HEK293 (cell line): Measurements from ENCODE around the gene TMEM267.
A peak's percentile ranks its signal among the peaks of the same experiment; 100 is the strongest.

ENCODE experiments used
- FEZF1 ChIP-seq: fragments of 450-650 bp; formaldehyde crosslinking; IDR thresholded peaks from 2 replicates; pipeline ENCODE4 v1.5.1; 2016; ENCODE audit warnings: missing biosample characterization, missing genetic modification characterization
- GLI4 ChIP-seq: fragments of 450-650 bp; formaldehyde crosslinking; IDR thresholded peaks from 2 replicates; pipeline ENCODE4 v1.5.1; 2016; ENCODE audit warnings: missing biosample characterization, missing genetic modification characterization
- HOXD13 ChIP-seq: sonication (generic); formaldehyde crosslinking; IDR thresholded peaks from 2 replicates; pipeline ENCODE4 v1.8.0; 2022; ENCODE audit warnings: missing genetic modification reagents, borderline replicate concordance
- INSM2 ChIP-seq: fragments of 450-650 bp; formaldehyde crosslinking; IDR thresholded peaks from 2 replicates; pipeline ENCODE4 v1.5.1; 2016; ENCODE audit warnings: missing biosample characterization, missing genetic modification characterization
- KLF1 ChIP-seq: fragments of 450-650 bp; formaldehyde crosslinking; IDR thresholded peaks from 2 replicates; pipeline ENCODE4 v1.5.1; 2016; ENCODE audit warnings: missing biosample characterization, missing genetic modification characterization
- KLF9 ChIP-seq: fragments of 450-650 bp; formaldehyde crosslinking; IDR thresholded peaks from 2 replicates; pipeline ENCODE4 v1.5.1; 2016; ENCODE audit warnings: missing biosample characterization, missing genetic modification characterization, low read depth
- SCRT2 ChIP-seq: fragments of 450-650 bp; formaldehyde crosslinking; IDR thresholded peaks from 2 replicates; pipeline ENCODE4 v1.5.1; 2016; ENCODE audit warnings: missing biosample characterization, missing genetic modification characterization
- SETDB1 ChIP-seq: IDR thresholded peaks from one replicate; pipeline ENCODE4 v1.6.1; 2017; ENCODE audit warnings: mild to moderate bottlenecking, low read length, moderate library complexity, mixed read lengths; ENCODE audit not compliant: insufficient read length
- ZBTB17 ChIP-seq: fragments of 450-650 bp; formaldehyde crosslinking; IDR thresholded peaks from 2 replicates; pipeline ENCODE4 v1.5.1; 2016; ENCODE audit warnings: missing biosample characterization, missing genetic modification characterization
- ZBTB20 ChIP-seq: fragments of 450-650 bp; formaldehyde crosslinking; IDR thresholded peaks from 2 replicates; pipeline ENCODE4 v1.5.1; 2016; ENCODE audit warnings: missing biosample characterization, missing genetic modification characterization
- ZBTB8A ChIP-seq: fragments of 450-650 bp; formaldehyde crosslinking; IDR thresholded peaks from 2 replicates; pipeline ENCODE4 v1.5.1; 2016; ENCODE audit warnings: missing biosample characterization, missing genetic modification characterization
- ZFP41 ChIP-seq: fragments of 450-650 bp; formaldehyde crosslinking; IDR thresholded peaks from 2 replicates; pipeline ENCODE4 v1.5.1; 2016; ENCODE audit warnings: missing biosample characterization, missing genetic modification characterization, borderline replicate concordance
- ZIC2 ChIP-seq: fragments of 450-650 bp; formaldehyde crosslinking; IDR thresholded peaks from 2 replicates; pipeline ENCODE4 v1.5.1; 2016; ENCODE audit warnings: missing biosample characterization, missing genetic modification characterization
- ZNF132 ChIP-seq: fragments of 450-650 bp; formaldehyde crosslinking; IDR thresholded peaks from 2 replicates; pipeline ENCODE4 v1.5.1; 2017; ENCODE audit warnings: missing biosample characterization, missing genetic modification characterization, borderline replicate concordance
- ZNF138 ChIP-seq: fragments of 450-650 bp; formaldehyde crosslinking; IDR thresholded peaks from 2 replicates; pipeline ENCODE4 v1.5.1; 2016; ENCODE audit warnings: missing biosample characterization, missing genetic modification characterization, borderline replicate concordance
- ZNF148 ChIP-seq: fragments of 450-650 bp; formaldehyde crosslinking; IDR thresholded peaks from 2 replicates; pipeline ENCODE4 v1.5.0; 2017; ENCODE audit warnings: missing biosample characterization, missing genetic modification characterization, borderline replicate concordance
- ZNF221 ChIP-seq: fragments of 450-650 bp; formaldehyde crosslinking; IDR thresholded peaks from 2 replicates; pipeline ENCODE4 v1.5.1; 2017; ENCODE audit warnings: missing biosample characterization, missing genetic modification characterization, borderline replicate concordance
- ZNF239 ChIP-seq: fragments of 450-650 bp; formaldehyde crosslinking; IDR thresholded peaks from 2 replicates; pipeline ENCODE4 v1.5.1; 2016; ENCODE audit warnings: missing biosample characterization, missing genetic modification characterization
- ZNF37A ChIP-seq: fragments of 450-650 bp; IDR thresholded peaks from 2 replicates; pipeline ENCODE4 v1.5.1; 2018; ENCODE audit warnings: missing biosample characterization, missing genetic modification characterization
- ZNF426 ChIP-seq: fragments of 450-650 bp; formaldehyde crosslinking; IDR thresholded peaks from 2 replicates; pipeline ENCODE4 v1.5.1; 2017; ENCODE audit warnings: missing biosample characterization, missing genetic modification characterization, mild to moderate bottlenecking, inconsistent platforms, moderate library complexity
- ZNF449 ChIP-seq: fragments of 450-650 bp; formaldehyde crosslinking; IDR thresholded peaks from 2 replicates; pipeline ENCODE4 v1.5.1; 2017; ENCODE audit warnings: missing biosample characterization, mild to moderate bottlenecking, missing genetic modification characterization, moderate library complexity
- ZNF521 ChIP-seq: fragments of 450-650 bp; formaldehyde crosslinking; IDR thresholded peaks from 2 replicates; pipeline ENCODE4 v1.5.1; 2017; ENCODE audit warnings: missing biosample characterization, mild to moderate bottlenecking, missing genetic modification characterization
- ZNF670 ChIP-seq: fragments of 450-650 bp; formaldehyde crosslinking; IDR thresholded peaks from 2 replicates; pipeline ENCODE4 v1.5.1; 2016; ENCODE audit warnings: missing biosample characterization, missing genetic modification characterization, low read depth
- ZNF692 ChIP-seq: fragments of 450-650 bp; formaldehyde crosslinking; IDR thresholded peaks from 2 replicates; pipeline ENCODE4 v1.5.1; 2016; ENCODE audit warnings: missing biosample characterization, missing genetic modification characterization
- ZNF701 ChIP-seq: fragments of 450-650 bp; formaldehyde crosslinking; IDR thresholded peaks from 2 replicates; pipeline ENCODE4 v1.5.1; 2016; ENCODE audit warnings: missing biosample characterization, missing genetic modification characterization
- ZNF76 ChIP-seq: fragments of 450-650 bp; formaldehyde crosslinking; IDR thresholded peaks from 2 replicates; pipeline ENCODE4; 2016; ENCODE audit warnings: low read depth, missing biosample characterization, missing genetic modification characterization, borderline replicate concordance
- ZSCAN18 ChIP-seq: fragments of 450-650 bp; formaldehyde crosslinking; IDR thresholded peaks from 2 replicates; pipeline ENCODE4 v1.5.1; 2016; ENCODE audit warnings: missing biosample characterization, missing genetic modification characterization
- ZSCAN30 ChIP-seq: fragments of 450-650 bp; IDR thresholded peaks from 2 replicates; pipeline ENCODE4 v1.5.1; 2018; ENCODE audit warnings: missing biosample characterization, mild to moderate bottlenecking, missing genetic modification characterization, moderate library complexity
- TF ChIP-seq, protein P1 (sequence below): fragments of 450-650 bp; formaldehyde crosslinking; optimal IDR thresholded peaks from 2 replicates; pipeline ENCODE3; 2016; ENCODE audit warnings: missing biosample characterization, mild to moderate bottlenecking, missing genetic modification characterization

TMEM267 gene

GRCh38 chr5:43422143-43422542, 61.5 kb downstream of the TMEM267 start (continued):
- TF ChIP-seq KLF9 (tag by site-specific recombination) = no peak
- no peak for TF ChIP-seq ZNF138 (tag by site-specific recombination)
- TF ChIP-seq, protein P1, sequence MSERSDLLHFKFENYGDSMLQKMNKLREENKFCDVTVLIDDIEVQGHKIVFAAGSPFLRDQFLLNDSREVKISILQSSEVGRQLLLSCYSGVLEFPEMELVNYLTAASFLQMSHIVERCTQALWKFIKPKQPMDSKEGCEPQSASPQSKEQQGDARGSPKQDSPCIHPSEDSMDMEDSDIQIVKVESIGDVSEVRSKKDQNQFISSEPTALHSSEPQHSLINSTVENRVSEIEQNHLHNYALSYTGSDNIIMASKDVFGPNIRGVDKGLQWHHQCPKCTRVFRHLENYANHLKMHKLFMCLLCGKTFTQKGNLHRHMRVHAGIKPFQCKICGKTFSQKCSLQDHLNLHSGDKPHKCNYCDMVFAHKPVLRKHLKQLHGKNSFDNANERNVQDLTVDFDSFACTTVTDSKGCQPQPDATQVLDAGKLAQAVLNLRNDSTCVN (tag by site-specific recombination) = no peak
- TF ChIP-seq ZNF37A = no peak
- no peak for TF ChIP-seq ZNF670 (tag by site-specific recombination)
- no peak for TF ChIP-seq ZNF239 (tag by site-specific recombination)
- peak; percentile 30; the same call in 1 of the 2 replicates for TF ChIP-seq FEZF1 (tag by site-specific recombination)
- no peak for TF ChIP-seq ZNF426
- no peak for TF ChIP-seq ZNF701 (tag by site-specific recombination)
- no peak for TF ChIP-seq ZSCAN18 (tag by site-specific recombination)
- TF ChIP-seq ZBTB8A (tag by site-specific recombination) = no peak
- TF ChIP-seq ZBTB17 (tag by site-specific recombination) = peak; percentile 55
- TF ChIP-seq SETDB1 = no peak
- no peak for TF ChIP-seq ZIC2
- peak; percentile 53; the same call in 1 of the 2 replicates for TF ChIP-seq INSM2 (tag by site-specific recombination)
- peak; percentile 30; the same call in 1 of the 2 replicates for TF ChIP-seq ZBTB20 (tag by site-specific recombination)
- TF ChIP-seq ZFP41 = no peak
- TF ChIP-seq ZNF521 (tag by site-specific recombination) = no peak
- TF ChIP-seq ZNF449 (tag by site-specific recombination) = no peak
- TF ChIP-seq ZNF148 (tag by site-specific recombination) = no peak
- TF ChIP-seq ZNF76 = no peak
- peak; percentile 85 for TF ChIP-seq ZSCAN30 (tag by site-specific recombination)
- TF ChIP-seq ZNF692 (tag by site-specific recombination) = no peak
- TF ChIP-seq ZNF221 = no peak
- no peak for TF ChIP-seq HOXD13
- TF ChIP-seq SCRT2 (tag by site-specific recombination) = no peak
- no peak for TF ChIP-seq KLF1 (tag by site-specific recombination)
- no peak for TF ChIP-seq GLI4
- no peak for TF ChIP-seq ZNF132
